ENCODE data around the gene MAN1A1.

- no peak for TF ChIP-seq CTCF (IDR thresholded peaks at IDR 0.05; ENCODE audit: low read depth, low read length, poor library complexity, severe bottlenecking)
- TF ChIP-seq EZH2phosphoT487 (IDR thresholded peaks at IDR 0.05; ENCODE audit: borderline replicate concordance, low read length) = no peak
Measured at GRCh38 chr6:119187596-119187995, 162.0 kb downstream of the MAN1A1 start.
